Hypothalamus (tissue), 51 donors: ENCODE data around the gene KRTAP3-1.
"Not testable (repeated sequence)": the region's sequence is repeated elsewhere in the genome, so short reads cannot be mapped to it uniquely, and the experiment has no call there.

ENCODE experiments used
- DNase-seq, 51 donors: peaks; one replicate each; lab custom pipeline; 2025; lab: John Stamatoyannopoulos, UW

KRTAP3-1 gene

DNA sequence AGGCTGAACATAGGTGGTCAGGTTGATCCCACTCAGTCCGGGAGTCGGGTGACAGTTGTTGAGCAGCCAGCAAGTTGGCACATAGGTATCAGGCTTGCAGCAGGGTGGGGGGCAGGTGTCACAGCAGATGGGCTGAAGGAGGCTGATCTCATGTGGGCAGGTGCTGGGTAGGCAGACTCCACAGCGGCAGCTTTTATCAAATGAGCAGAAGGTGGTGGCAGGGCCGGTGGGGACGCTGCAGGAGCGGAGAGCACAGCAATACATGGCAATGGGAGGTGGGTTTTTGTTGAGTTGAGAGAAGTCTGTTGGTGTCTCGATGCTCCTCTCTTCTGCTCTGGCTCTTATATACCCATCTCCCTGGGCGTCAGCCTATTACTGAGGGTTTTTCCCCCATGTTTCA lies at the start of gene KRTAP3-1:
Gene KRTAP3-1, minus strand, starts transcription at position 318 of the 400 bp plus-strand sequence. Its CDS starts 54 bp downstream, at position 264.
- no peak for DNase-seq

DNA sequence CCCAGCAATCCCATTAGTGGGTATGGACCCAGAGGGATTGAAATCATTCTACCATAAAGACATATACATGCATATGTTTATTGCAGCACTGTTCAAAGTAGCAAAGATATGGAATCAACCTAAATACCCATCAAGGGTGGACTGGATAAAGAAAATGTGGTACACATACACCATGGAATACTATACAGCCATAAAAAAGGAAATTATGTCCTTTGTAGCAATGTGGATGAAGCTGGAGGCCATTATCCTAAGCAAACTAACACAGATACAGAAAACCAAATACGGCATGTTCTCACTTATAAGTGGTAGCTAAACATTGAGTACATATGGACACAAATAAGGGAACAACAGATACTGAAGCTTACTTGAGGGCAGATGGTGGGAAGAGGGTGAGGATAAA lies 48.6 kb upstream of the KRTAP3-1 start:
- DNase-seq = no peak

DNA sequence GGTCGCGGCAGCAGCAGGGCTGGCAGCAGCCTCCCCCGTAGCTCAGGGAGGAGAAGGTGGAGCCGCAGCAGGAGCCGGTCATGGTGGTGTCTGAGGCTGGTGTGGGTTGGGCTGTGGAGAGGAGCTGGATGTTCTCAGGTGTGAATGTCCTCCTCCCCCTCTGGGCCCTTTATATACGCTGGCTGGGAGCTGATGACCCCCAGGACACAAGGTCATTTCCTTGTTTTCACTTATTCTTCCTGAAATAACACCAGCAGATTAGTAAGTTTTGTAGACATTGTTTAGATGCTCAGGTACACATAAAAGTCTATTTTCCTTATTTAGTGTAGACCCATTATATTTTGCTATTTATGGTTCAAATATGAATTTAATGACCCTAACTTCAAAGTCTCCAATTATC lies 46.2 kb upstream of the KRTAP3-1 start, which contains the start of gene KRTAP2-2:
Gene KRTAP2-2, minus strand, starts transcription at position 101 of the 400 bp plus-strand sequence. Its CDS starts 19 bp downstream, at position 82.
- not testable (repeated sequence) for DNase-seq

DNA sequence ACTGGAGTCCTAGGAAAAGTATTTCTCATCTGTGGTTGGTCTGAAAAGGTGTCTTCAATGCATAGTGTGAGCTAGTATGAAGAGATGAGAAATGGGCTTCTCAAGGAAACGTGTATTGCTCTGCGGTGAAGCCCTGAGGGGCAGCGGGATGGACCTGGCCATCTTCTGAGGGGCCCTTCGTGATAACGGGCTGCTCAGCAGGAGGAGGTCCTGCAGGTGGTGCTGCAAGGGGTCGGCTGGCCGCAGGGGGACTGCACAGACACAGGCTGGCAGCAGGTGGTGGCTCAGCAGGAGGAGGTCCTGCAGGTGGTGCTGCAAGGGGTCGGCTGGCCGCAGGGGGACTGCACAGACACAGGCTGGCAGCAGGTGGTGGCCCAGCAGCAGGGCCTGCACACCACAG lies 45.6 kb upstream of the KRTAP3-1 start:
- not testable (repeated sequence) for DNase-seq

DNA sequence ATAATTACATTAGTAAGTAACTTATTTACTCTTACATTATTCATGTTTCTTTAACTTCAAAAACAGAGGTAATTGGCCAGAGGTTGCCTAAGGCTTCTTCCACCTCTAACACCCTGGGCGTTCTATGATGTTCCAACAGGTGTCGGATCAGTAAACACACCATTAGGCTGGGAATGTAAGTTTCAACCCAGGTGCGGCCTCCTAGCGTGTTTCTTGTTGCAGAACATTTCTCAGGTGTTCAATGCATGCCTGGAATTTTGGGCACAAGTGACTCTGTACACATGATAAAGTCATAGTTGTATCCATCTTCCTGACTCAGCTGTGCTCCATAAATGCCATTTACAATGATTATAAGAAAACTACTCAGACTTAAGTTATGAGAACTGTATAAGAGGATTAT lies 45.1 kb upstream of the KRTAP3-1 start:
- no peak for DNase-seq

DNA sequence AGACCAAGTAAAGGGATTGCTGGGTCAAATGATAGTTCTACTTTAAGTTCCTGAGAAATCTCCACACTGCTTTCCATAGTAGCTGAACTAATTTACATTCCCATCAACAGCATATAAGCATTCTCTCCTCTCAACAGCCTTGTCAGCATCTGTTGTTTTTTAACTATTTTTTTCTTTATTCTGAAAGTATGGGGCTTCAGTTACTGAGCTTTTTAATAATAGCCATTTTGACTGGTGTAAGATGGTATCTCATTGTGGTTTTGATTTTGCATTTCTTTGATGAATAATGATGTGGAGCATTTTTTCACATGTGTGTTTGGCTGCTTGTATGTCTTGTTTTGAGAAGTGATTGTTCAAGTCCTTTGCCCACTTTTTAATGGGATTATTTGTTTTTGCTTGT lies 43.6 kb upstream of the KRTAP3-1 start:
- no peak for DNase-seq

DNA sequence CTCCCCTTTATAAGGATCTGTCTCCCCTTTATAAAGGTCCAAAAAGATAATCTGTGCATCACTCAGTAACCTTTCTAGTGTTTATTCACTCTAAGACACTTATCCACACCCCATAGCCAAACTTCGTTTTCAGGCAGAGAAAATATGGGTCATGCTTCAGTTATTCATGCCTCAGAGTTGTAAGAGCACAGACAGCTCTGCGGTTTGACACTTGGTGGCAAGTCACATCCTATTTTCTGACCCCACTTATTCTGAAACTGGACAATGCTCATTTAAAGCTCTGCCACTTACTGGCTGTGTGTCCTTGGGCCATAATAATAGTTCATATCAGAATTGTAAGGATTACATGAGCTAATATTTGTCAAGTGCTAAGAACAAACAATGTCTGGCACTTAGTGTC lies 40.2 kb upstream of the KRTAP3-1 start:
- DNase-seq = no peak

DNA sequence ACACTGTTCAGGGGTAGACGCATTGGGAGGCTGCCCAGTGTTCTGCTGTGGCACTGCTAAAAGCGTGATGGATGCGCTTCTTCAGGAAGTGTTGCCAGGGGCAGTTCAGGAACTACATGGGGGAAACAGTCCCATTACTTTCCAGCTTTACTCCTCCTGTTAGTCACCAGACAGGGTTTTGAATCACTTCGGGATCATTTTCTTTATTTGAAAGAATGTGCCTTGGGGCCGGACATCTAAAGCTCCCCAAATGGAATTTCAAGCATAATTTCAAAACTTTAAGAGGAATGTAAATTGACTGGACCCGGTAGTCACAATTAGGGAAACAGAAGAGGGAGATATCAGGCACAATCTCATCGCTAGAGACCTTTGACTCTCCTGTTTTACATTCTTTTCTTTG lies 39.5 kb upstream of the KRTAP3-1 start:
- DNase-seq = no peak

DNA sequence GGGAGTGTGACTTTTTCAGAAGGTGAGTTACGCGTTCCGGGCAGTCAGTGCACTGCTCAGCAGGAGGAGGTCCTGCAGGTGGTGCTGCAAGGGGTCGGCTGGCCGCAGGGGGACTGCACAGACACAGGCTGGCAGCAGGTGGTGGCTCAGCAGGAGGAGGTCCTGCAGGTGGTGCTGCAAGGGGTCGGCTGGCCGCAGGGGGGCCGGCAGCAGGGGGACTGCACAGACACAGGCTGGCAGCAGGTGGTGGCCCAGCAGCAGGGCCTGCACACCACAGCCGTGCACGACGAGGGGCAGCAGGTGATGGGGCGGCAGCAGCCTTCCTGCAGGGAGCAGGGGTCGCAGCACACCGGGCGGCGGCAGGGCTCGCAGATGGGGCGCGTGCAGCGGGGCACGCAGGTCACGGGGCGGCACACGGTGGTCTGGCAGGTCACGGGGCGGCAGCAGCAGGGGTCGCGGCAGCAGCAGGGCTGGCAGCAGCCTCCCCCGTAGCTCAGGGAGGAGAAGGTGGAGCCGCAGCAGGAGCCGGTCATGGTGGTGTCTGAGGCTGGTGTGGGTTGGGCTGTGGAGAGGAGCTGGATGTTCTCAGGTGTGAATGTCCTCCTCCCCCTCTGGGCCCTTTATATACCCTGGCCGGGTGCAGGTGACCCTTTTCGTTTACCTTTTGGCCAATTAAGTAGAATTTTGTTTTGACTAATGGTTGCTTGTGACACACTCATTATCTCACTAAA lies 38.0 kb upstream of the KRTAP3-1 start, which contains the start of gene KRTAP2-1:
Gene KRTAP2-1, minus strand, starts transcription at position 582 of the 731 bp plus-strand sequence. Its CDS starts 49 bp downstream, at position 533.
- DNase-seq = not testable (repeated sequence)

DNA sequence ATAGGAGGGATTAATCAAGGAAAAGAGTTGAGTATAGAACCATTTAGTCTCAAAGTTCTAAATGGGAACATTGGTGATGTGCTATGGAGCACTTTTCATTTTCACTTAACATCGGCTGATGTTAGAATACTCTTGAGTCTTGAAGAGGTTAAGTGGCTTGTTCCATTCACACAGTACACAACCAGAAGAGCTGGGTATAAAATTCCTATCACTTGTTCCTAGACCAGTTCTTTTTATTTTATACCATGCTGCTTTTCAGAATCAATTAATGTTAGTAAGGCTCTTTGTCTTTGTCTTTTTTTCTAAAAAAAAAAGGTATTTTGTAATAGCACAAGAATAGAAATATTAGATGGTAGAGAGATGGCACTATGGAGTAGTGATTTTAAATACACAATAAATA lies 34.0 kb upstream of the KRTAP3-1 start:
- no peak for DNase-seq

DNA sequence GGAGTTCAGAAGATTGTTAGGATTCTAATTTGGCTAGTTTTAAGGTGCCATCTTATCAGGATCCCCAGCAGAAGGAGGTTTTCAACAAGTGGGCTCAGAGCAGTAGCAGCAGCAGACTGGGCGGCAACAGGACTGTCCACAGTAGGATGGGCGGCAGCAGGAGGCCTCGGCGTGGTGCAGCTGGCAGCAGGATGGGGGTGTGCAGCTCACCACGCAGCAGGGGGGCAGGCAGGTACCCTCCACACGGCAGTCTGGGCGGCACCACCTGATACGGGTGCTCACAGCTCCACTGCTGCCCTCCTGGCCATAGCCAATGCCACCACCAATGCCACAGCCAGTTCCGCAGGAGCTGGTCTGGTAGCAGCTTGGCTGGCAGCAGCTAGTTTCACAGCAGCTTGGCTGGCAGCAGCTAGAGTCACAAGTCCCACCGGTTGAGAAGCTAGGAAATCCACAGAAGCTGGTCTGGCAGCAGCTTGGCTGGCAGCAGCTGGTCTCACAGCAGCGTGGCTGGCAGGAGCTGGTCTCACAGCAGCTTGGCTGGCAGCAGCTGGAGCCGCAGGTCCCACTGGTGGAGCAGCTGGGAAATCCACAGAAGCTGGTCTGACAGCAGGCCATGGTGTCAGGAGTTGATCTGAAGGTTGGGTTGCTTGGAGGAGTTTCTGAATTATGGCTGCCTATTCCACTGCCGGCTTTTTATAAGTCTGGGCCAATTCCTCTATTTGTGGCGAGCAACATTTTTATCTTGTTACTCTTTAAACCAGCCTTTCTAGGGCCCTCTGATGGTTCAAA lies 32.0 kb upstream of the KRTAP3-1 start, which contains the start of gene KRTAP1-1:
Gene KRTAP1-1, minus strand, starts transcription at position 668 of the 789 bp plus-strand sequence. Its CDS starts 53 bp downstream, at position 615.
- DNase-seq = peak in 2 of 51 donors; percentile 1 to 9

DNA sequence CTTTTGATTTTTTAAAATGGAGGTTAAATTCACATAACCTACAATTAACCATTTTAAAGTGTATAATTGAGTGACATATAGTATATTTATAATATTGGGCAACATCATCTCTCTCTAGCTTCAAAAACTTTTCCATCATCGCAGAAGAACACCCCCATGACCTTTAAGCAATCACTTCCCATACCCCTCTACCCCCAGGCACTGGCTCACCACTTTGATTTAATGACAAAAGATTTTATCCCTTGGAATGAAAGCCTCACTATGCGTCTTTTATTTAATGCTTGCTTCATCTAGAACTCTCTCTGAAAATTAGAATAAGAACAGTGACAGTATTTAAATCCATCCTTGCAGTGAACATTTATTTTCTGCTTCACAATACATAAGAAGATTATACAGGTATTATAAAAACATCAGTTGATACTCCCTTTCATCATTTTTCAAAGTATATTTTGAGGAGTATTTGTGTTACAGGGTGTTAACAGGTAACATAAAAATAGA lies 29.0 kb upstream of the KRTAP3-1 start:
- no peak for DNase-seq

DNA sequence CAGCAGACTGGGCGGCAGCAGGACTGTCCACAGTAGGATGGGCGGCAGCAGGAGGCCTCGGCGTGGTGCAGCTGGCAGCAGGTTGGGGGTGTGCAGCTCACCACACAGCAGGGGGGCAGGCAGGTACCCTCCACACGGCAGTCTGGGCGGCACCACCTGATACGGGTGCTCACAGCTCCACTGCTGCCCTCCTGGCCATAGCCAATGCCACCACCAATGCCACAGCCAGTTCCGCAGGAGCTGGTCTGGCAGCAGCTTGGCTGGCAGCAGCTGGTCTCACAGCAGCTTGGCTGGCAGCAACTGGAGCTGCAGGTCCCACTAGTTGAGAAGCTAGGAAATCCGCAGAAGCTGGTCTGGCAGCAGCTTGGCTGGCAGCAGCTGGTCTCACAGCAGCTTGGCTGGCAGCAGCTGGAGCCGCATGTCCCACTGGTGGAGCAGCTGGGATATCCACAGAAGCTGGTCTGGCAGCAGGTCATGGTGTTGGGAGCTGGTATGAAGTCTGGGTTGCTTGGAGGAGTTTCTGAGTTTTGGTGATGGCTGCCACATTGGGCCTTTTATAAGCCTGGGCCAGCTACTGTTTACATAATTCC lies 25.5 kb upstream of the KRTAP3-1 start, which contains the start of gene KRTAP1-3:
Gene KRTAP1-3, minus strand, starts transcription at position 529 of the 590 bp plus-strand sequence. Its CDS starts 53 bp downstream, at position 476.
- not testable (repeated sequence) for DNase-seq

DNA sequence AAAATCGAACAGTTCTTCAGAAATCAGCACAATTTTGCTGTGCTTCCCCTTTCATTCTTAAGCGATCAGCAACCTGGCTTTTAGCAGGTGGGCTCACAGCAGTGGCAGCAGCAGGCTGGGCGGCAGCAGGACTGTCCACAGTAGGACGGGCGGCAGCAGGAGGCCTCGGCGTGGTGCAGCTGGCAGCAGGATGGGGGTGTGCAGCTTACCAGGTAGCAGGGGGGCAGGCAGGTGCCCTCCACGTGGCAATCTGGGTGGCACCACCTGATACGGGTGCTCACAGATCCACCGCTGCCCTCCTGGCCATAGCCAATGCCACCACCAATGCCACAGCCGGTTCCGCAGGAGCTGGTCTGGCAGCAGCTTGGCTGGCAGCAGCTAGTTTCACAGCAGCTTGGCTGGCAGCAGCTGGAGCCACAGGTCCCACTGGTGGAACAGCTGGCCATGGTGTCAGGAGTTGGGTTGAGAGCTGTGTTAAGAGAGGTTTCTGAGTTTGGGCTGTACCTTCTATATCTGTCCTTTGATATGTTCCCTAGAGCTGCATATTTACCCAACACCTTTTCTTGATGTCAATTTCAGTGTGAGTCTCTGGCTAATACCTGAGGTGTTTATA lies 20.8 kb upstream of the KRTAP3-1 start, which contains the start of gene KRTAP1-4:
Gene KRTAP1-4, minus strand, starts transcription at position 563 of the 613 bp plus-strand sequence. Its CDS starts 117 bp downstream, at position 446.
- DNase-seq = no peak

DNA sequence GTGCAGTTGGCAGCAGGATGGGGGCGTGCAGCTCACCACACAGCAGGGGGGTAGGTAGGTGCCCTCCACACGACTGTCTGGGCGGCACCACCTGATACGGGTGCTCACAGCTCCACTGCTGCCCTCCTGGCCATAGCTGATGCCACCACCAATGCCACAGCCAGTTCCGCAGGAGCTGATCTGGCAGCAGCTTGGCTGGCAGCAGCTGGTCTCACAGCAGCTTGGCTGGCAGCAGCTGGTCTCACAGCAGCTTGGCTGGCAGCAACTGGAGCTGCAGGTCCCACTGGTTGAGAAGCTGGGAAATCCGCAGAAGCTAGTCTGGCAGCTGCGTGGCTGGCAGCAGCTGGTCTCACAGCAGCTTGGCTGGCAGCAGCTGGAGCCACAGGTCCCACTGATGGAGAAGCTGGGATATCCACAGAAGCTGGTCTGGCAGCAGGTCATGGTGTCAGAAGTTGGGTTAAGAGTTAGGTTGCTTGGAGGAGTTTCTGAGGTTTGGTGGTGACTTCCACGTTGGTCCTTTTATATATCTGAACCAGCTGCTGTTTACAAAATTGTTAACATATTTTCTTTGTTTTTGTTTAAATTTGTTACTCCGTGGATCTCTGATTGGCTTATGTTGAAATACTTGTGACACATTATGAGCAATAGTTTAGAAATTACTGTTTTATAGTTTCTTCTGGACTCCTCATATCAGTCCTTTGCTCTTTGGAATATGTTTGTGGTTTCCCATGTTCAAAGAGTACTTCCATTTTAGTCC lies 18.0 kb upstream of the KRTAP3-1 start, which contains the start of gene KRTAP1-5:
Gene KRTAP1-5, minus strand, starts transcription at position 494 of the 757 bp plus-strand sequence. Its CDS starts 53 bp downstream, at position 441.
- DNase-seq = no peak

DNA sequence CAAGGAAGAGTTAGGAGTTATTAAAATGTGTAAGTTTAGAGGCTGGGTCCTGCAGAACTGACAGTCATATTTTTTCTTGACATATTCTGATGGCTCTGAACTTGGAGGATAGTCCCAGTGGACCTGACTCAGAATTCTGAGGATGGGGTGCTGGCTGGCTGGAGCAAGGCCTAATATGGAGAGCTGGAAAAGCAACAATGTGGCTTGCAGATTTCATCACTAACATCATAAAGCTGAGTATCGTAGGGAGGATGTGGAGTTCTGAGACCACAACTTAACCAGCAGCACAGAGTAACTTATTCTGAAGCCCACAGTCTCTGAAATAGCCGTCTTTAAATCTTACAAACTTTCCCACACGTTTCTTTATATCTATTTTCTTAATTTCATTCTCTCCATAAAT lies 15.8 kb upstream of the KRTAP3-1 start:
- DNase-seq = no peak

DNA sequence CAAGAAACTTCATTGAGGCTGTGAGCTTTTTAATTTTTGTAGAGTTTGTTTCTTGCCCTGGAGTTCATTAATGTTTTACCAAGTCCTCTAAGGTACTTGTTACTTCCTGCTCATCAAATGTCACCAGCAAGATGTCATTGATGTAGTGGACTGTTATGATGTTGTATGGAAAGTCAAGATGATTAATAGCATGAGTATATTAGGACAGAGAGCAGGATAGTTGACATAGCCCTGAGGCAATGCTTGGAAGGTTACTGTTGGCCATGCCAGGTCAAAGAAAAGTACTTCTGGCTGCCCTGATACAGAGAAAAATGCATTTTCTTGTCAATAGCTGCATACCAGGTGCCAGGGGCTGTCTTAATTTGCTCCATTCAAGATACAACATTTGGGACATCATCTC lies 11.4 kb upstream of the KRTAP3-1 start:
- no peak for DNase-seq

DNA sequence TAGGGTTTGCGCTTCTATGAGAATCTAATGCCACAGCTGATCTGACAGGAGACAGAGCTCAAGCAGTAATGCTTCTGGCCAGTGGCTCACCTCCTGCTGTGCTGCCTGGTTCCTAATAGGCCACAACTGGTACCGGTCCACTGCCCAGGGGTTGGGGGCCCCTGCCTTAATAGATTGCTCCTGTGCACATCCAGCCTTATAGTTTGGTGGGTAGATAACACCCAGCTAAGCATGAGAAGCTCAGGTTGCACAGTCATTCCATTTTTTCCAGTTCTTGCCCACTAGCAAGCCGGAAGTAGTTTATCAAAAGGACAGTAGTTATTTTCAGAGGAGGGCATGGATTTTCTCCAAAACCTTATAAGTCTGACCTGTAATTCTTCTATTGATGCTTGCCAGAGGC lies 10.5 kb upstream of the KRTAP3-1 start:
- DNase-seq = no peak

DNA sequence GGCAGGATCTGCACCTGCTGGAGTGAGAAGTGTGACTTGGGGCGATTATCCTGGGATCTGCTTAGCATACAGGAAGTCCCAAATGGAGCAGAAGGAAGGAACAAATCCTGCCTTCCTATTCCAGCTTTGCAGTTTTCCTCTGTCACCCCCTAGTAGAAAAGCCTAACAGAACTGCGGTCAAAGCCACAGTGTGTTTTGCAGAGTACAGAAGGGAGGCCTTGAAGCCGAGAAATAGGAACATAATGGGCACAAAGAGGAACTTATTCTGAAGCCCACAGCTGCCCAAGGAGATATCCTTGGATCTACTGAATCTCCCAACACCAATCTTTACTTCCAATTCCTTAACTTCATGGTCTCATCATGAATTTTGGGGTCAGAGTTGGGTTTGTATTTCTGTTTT lies 9.6 kb upstream of the KRTAP3-1 start:
- DNase-seq = no peak
